H9 (cell line): ENCODE results near the gene ITPR3. TPM values are rescaled to one million over a fixed set of nuclear protein-coding genes. Genes with fewer than 3 reads are reported as not detected.

Experiments used
- DNase-seq: peaks from one replicate; pipeline ENCODE4 v3.0.0-alpha.2; 2017
- H2AFZ ChIP-seq: one replicate; pipeline ENCODE4 v1.6.1; 2013; ENCODE audit warnings: mild to moderate bottlenecking, low read length, control low read depth, moderate library complexity
- H2AK5ac ChIP-seq: 2 replicates; pipeline ENCODE4 v1.6.1; 2013; ENCODE audit warnings: low read length, control low read depth, mixed read lengths; ENCODE audit not compliant: insufficient read length
- H2BK120ac ChIP-seq: one replicate; pipeline ENCODE4 v1.6.1; 2013; ENCODE audit warnings: low read depth, mild to moderate bottlenecking, low read length, control low read depth, inconsistent platforms; ENCODE audit not compliant: poor library complexity, severe bottlenecking
- H2BK12ac ChIP-seq: 2 replicates; pipeline ENCODE4 v1.6.1; 2013; ENCODE audit warnings: low read length, control low read depth, mixed read lengths, low read depth; ENCODE audit not compliant: insufficient read length
- H2BK15ac ChIP-seq: 2 replicates; pipeline ENCODE4 v1.6.1; 2013; ENCODE audit warnings: low read depth, low read length, control low read depth
- H2BK20ac ChIP-seq: one replicate; pipeline ENCODE4 v1.6.1; 2013; ENCODE audit warnings: low read depth, mild to moderate bottlenecking, low read length, control low read depth, inconsistent platforms; ENCODE audit not compliant: poor library complexity, severe bottlenecking
- H2BK5ac ChIP-seq: 2 replicates; pipeline ENCODE4 v1.6.1; 2013; ENCODE audit warnings: low read length, control low read depth, mixed read lengths; ENCODE audit not compliant: insufficient read length
- H3K14ac ChIP-seq: 2 replicates; pipeline ENCODE4 v1.6.1; 2013; ENCODE audit warnings: low read length, control low read depth; ENCODE audit not compliant: insufficient read depth
- H3K18ac ChIP-seq: 2 replicates; pipeline ENCODE4 v1.6.1; 2013; ENCODE audit warnings: low read depth, mild to moderate bottlenecking, mixed read lengths, low read length, control low read depth; ENCODE audit not compliant: insufficient read length
- H3K23ac ChIP-seq: 2 replicates; pipeline ENCODE4 v1.6.1; 2013; ENCODE audit warnings: low read length, control low read depth, mixed read lengths, low read depth; ENCODE audit not compliant: insufficient read length
- H3K23me2 ChIP-seq: 2 replicates; pipeline ENCODE4 v1.6.1; 2013; ENCODE audit warnings: low read depth, mild to moderate bottlenecking, mixed read lengths, low read length, control low read depth; ENCODE audit not compliant: insufficient read length, poor library complexity, severe bottlenecking
- H3K27ac ChIP-seq: 2 replicates; pipeline ENCODE4 v1.5.1; 2013; ENCODE audit warnings: low read length, control low read depth, mixed read lengths, low read depth; ENCODE audit not compliant: insufficient read length
- H3K27me3 ChIP-seq: 2 replicates; pipeline ENCODE4 v1.6.1; 2013; ENCODE audit warnings: low read length, control low read depth, inconsistent platforms; ENCODE audit not compliant: insufficient read depth
- H3K4ac ChIP-seq: 2 replicates; pipeline ENCODE4 v1.6.1; 2013; ENCODE audit warnings: low read depth, mild to moderate bottlenecking, control low read depth, inconsistent platforms, low read length, moderate library complexity
- H3K4me1 ChIP-seq: 2 replicates; pipeline ENCODE4 v1.6.1; 2013; ENCODE audit warnings: low read length, control low read depth, inconsistent platforms; ENCODE audit not compliant: insufficient read depth
- H3K4me2 ChIP-seq: 2 replicates; pipeline ENCODE4 v1.6.1; 2013; ENCODE audit warnings: low read length, control low read depth, mixed read lengths; ENCODE audit not compliant: insufficient read length, insufficient read depth
- H3K56ac ChIP-seq: 2 replicates; pipeline ENCODE4 v1.6.1; 2013; ENCODE audit warnings: low read depth, mild to moderate bottlenecking, mixed read lengths, low read length, control low read depth; ENCODE audit not compliant: insufficient read length
- H3K79me1 ChIP-seq: 2 replicates; pipeline ENCODE4 v1.6.1; 2013; ENCODE audit warnings: low read depth, mild to moderate bottlenecking, moderate library complexity, low read length, control low read depth, inconsistent platforms; ENCODE audit not compliant: insufficient read depth, poor library complexity, severe bottlenecking
- H3K79me2 ChIP-seq: 2 replicates; pipeline ENCODE4 v1.6.1; 2013; ENCODE audit warnings: low read length, control low read depth, inconsistent platforms; ENCODE audit not compliant: insufficient read depth
- H3K9ac ChIP-seq: 2 replicates; pipeline ENCODE4 v1.6.1; 2013; ENCODE audit warnings: low read length, control low read depth, mixed read lengths; ENCODE audit not compliant: insufficient read length; ENCODE audit errors: extremely low read depth
- H3K9me3 ChIP-seq: one replicate; pipeline ENCODE4 v1.6.1; 2013; ENCODE audit warnings: low read depth, low read length, inconsistent platforms; ENCODE audit not compliant: control insufficient read depth
- H3T11ph ChIP-seq: one replicate; pipeline ENCODE4 v1.6.1; 2013; ENCODE audit warnings: mild to moderate bottlenecking, low read length, control low read depth, inconsistent platforms
- H4K20me1 ChIP-seq: one replicate; pipeline ENCODE4 v1.6.1; 2013; ENCODE audit not compliant: control insufficient read depth, insufficient read length, insufficient read depth
- H4K5ac ChIP-seq: 2 replicates; pipeline ENCODE4 v1.6.1; 2013; ENCODE audit warnings: low read depth, mild to moderate bottlenecking, mixed read lengths, low read length, control low read depth; ENCODE audit not compliant: insufficient read length
- H4K8ac ChIP-seq: replicated peaks from 2 replicates; pipeline ENCODE4 v1.6.1; 2013; ENCODE audit warnings: low read length, control low read depth, mixed read lengths, low read depth; ENCODE audit not compliant: insufficient read length
- H4K91ac ChIP-seq: 2 replicates; pipeline ENCODE4 v1.6.1; 2013; ENCODE audit warnings: low read depth, mild to moderate bottlenecking, moderate library complexity, mixed read lengths, low read length, control low read depth; ENCODE audit not compliant: insufficient read length
- H3K27ac Mint-ChIP-seq, 3 experiments: 2 replicates in 2 of 3; 3 replicates in 1 of 3; pipeline ENCODE4 v1.8.0; 2020 to 2021; ENCODE audit warnings: mixed read lengths in 3 of 3, mild to moderate bottlenecking in 1 of 3, moderate library complexity in 1 of 3
- H3K27me3 Mint-ChIP-seq: 2 replicates; pipeline ENCODE4 v1.8.0; 2021; ENCODE audit warnings: low read depth, mild to moderate bottlenecking, moderate library complexity, mixed read lengths
- H3K36me3 Mint-ChIP-seq, 3 experiments: 2 replicates in 2 of 3; 3 replicates in 1 of 3; pipeline ENCODE4 v1.8.0; 2020 to 2021; ENCODE audit warnings: low read depth in 3 of 3, mixed read lengths in 3 of 3; ENCODE audit not compliant: insufficient read depth in 1 of 3
- H3K4me1 Mint-ChIP-seq, 2 experiments: 2 replicates each; pipeline ENCODE4 v1.8.0; 2020; ENCODE audit warnings: mixed read lengths in 2 of 2
- H3K4me3 Mint-ChIP-seq, 2 experiments: 2 replicates in 1 of 2; 3 replicates in 1 of 2; pipeline ENCODE4 v1.8.0; 2020 to 2021; ENCODE audit warnings: mild to moderate bottlenecking in 2 of 2, mixed read lengths in 2 of 2, moderate library complexity in 1 of 2
- H3K9me3 Mint-ChIP-seq, 2 experiments: 2 replicates in 1 of 2; 3 replicates in 1 of 2; pipeline ENCODE4 v1.8.0; 2020; ENCODE audit warnings: mild to moderate bottlenecking in 2 of 2, mixed read lengths in 2 of 2, moderate library complexity in 1 of 2
- CTCF ChIP-seq: fragments of 200-600 bp; sonication (generic); conservative IDR thresholded peaks from 3 replicates; pipeline ENCODE4 v1.8.0; 2021; ENCODE audit warnings: antibody characterized with exemption, mild to moderate bottlenecking
- WGBS: extraction: QIAGEN DNeasy Blood & Tissue Kit; methylation state at CpG from one replicate; pipeline ENCODE4 v1.1.7; 2013; ENCODE audit warnings: missing lambda C conversion rate, low lambda C conversion rate, mixed read lengths; ENCODE audit not compliant: insufficient read length; ENCODE audit errors: extremely low coverage; 5-methylcytosine and 5-hydroxymethylcytosine counted together
- total RNA-seq: library from RNA; stranded (reverse); gene quantifications from 2 replicates; pipeline ENCODE4 v1.2.1, GENCODE V29; 2021

Gene ITPR3
- total RNA-seq, 1 experiment from 2014 or later, result 40.3 TPM

GRCh38 chr6:33639559-33639958 lies 18.4 kb downstream of the ITPR3 start:
- no peak overlapping the region for H3K4ac ChIP-seq
- no peak overlapping the region for H4K5ac ChIP-seq
- Mint-ChIP-seq H3K27ac (no peak overlapping the region), H3K36me3 (peaks cover 4 to 9% (median 9%) of the 10 kb centered on the region in 3 experiments; a peak in 5 of 7 replicates), H3K4me1 (peaks cover 45 to 64% of the 10 kb centered on the region in 2 experiments), H3K9me3 (peaks cover 0 to 2% of the 10 kb centered on the region in 2 experiments; a peak in 1 of 5 replicates), H3K27me3 (peaks cover 7% of the 10 kb centered on the region), H3K4me3 (no peak overlapping the region)
- H3K27ac ChIP-seq, result no peak overlapping the region
- H2AK5ac ChIP-seq, result no peak overlapping the region
- no peaks in the 10 kb centered on the region; the same call in 1 of the 2 replicates for H3K79me2 ChIP-seq
- no peak overlapping the region for H3K9ac ChIP-seq
- H2BK20ac ChIP-seq, result no peak overlapping the region
- no peak overlapping the region for H2BK12ac ChIP-seq
- H2BK15ac ChIP-seq, result no peak overlapping the region
- H3K27me3 ChIP-seq, result no peaks in the 10 kb centered on the region
- no peaks in the 10 kb centered on the region for H4K20me1 ChIP-seq
- no peak for TF ChIP-seq CTCF
- H3T11ph ChIP-seq, result no peak overlapping the region
- H3K56ac ChIP-seq, result no peak overlapping the region
- no peak overlapping the region for H3K14ac ChIP-seq
- no peak overlapping the region for H4K8ac ChIP-seq
- no peak overlapping the region for H4K91ac ChIP-seq
- no CpG with 5 or more reads among the region's 1 CpG for WGBS
- no peak overlapping the region for H3K23ac ChIP-seq
- peaks cover 2% of the 10 kb centered on the region; the same call in 1 of the 2 replicates for H3K4me1 ChIP-seq
- H3K23me2 ChIP-seq, result no peaks in the 10 kb centered on the region
- H3K18ac ChIP-seq, result no peak overlapping the region
- H2BK5ac ChIP-seq, result no peak overlapping the region
- no peak overlapping the region for H2BK120ac ChIP-seq
- no peaks in the 10 kb centered on the region for H3K79me1 ChIP-seq
- no peak for DNase-seq
- H3K4me2 ChIP-seq, result no peak overlapping the region
- no peak overlapping the region for H2AFZ ChIP-seq
- H3K9me3 ChIP-seq, result no peaks in the 10 kb centered on the region
